H9 (cell line): ENCODE results near the gene PIRT. TPM values are rescaled to one million over a fixed set of nuclear protein-coding genes. Genes with fewer than 3 reads are reported as not detected.

Source experiments
- DNase-seq: peaks from one replicate; pipeline ENCODE4 v3.0.0-alpha.2; 2017
- H2AFZ ChIP-seq: one replicate; pipeline ENCODE4 v1.6.1; 2013; ENCODE audit warnings: mild to moderate bottlenecking, low read length, control low read depth, moderate library complexity
- H2AK5ac ChIP-seq: 2 replicates; pipeline ENCODE4 v1.6.1; 2013; ENCODE audit warnings: low read length, control low read depth, mixed read lengths; ENCODE audit not compliant: insufficient read length
- H2BK120ac ChIP-seq: one replicate; pipeline ENCODE4 v1.6.1; 2013; ENCODE audit warnings: low read depth, mild to moderate bottlenecking, low read length, control low read depth, inconsistent platforms; ENCODE audit not compliant: poor library complexity, severe bottlenecking
- H2BK12ac ChIP-seq: 2 replicates; pipeline ENCODE4 v1.6.1; 2013; ENCODE audit warnings: low read length, control low read depth, mixed read lengths, low read depth; ENCODE audit not compliant: insufficient read length
- H2BK15ac ChIP-seq: 2 replicates; pipeline ENCODE4 v1.6.1; 2013; ENCODE audit warnings: low read depth, low read length, control low read depth
- H2BK20ac ChIP-seq: one replicate; pipeline ENCODE4 v1.6.1; 2013; ENCODE audit warnings: low read depth, mild to moderate bottlenecking, low read length, control low read depth, inconsistent platforms; ENCODE audit not compliant: poor library complexity, severe bottlenecking
- H2BK5ac ChIP-seq: 2 replicates; pipeline ENCODE4 v1.6.1; 2013; ENCODE audit warnings: low read length, control low read depth, mixed read lengths; ENCODE audit not compliant: insufficient read length
- H3K14ac ChIP-seq: 2 replicates; pipeline ENCODE4 v1.6.1; 2013; ENCODE audit warnings: low read length, control low read depth; ENCODE audit not compliant: insufficient read depth
- H3K18ac ChIP-seq: 2 replicates; pipeline ENCODE4 v1.6.1; 2013; ENCODE audit warnings: low read depth, mild to moderate bottlenecking, mixed read lengths, low read length, control low read depth; ENCODE audit not compliant: insufficient read length
- H3K23ac ChIP-seq: 2 replicates; pipeline ENCODE4 v1.6.1; 2013; ENCODE audit warnings: low read length, control low read depth, mixed read lengths, low read depth; ENCODE audit not compliant: insufficient read length
- H3K23me2 ChIP-seq: 2 replicates; pipeline ENCODE4 v1.6.1; 2013; ENCODE audit warnings: low read depth, mild to moderate bottlenecking, mixed read lengths, low read length, control low read depth; ENCODE audit not compliant: insufficient read length, poor library complexity, severe bottlenecking
- H3K27ac ChIP-seq: 2 replicates; pipeline ENCODE4 v1.5.1; 2013; ENCODE audit warnings: low read length, control low read depth, mixed read lengths, low read depth; ENCODE audit not compliant: insufficient read length
- H3K27me3 ChIP-seq: 2 replicates; pipeline ENCODE4 v1.6.1; 2013; ENCODE audit warnings: low read length, control low read depth, inconsistent platforms; ENCODE audit not compliant: insufficient read depth
- H3K4ac ChIP-seq: 2 replicates; pipeline ENCODE4 v1.6.1; 2013; ENCODE audit warnings: low read depth, mild to moderate bottlenecking, control low read depth, inconsistent platforms, low read length, moderate library complexity
- H3K4me1 ChIP-seq: 2 replicates; pipeline ENCODE4 v1.6.1; 2013; ENCODE audit warnings: low read length, control low read depth, inconsistent platforms; ENCODE audit not compliant: insufficient read depth
- H3K4me2 ChIP-seq: 2 replicates; pipeline ENCODE4 v1.6.1; 2013; ENCODE audit warnings: low read length, control low read depth, mixed read lengths; ENCODE audit not compliant: insufficient read length, insufficient read depth
- H3K56ac ChIP-seq: 2 replicates; pipeline ENCODE4 v1.6.1; 2013; ENCODE audit warnings: low read depth, mild to moderate bottlenecking, mixed read lengths, low read length, control low read depth; ENCODE audit not compliant: insufficient read length
- H3K79me1 ChIP-seq: 2 replicates; pipeline ENCODE4 v1.6.1; 2013; ENCODE audit warnings: low read depth, mild to moderate bottlenecking, moderate library complexity, low read length, control low read depth, inconsistent platforms; ENCODE audit not compliant: insufficient read depth, poor library complexity, severe bottlenecking
- H3K79me2 ChIP-seq: 2 replicates; pipeline ENCODE4 v1.6.1; 2013; ENCODE audit warnings: low read length, control low read depth, inconsistent platforms; ENCODE audit not compliant: insufficient read depth
- H3K9ac ChIP-seq: 2 replicates; pipeline ENCODE4 v1.6.1; 2013; ENCODE audit warnings: low read length, control low read depth, mixed read lengths; ENCODE audit not compliant: insufficient read length; ENCODE audit errors: extremely low read depth
- H3K9me3 ChIP-seq: one replicate; pipeline ENCODE4 v1.6.1; 2013; ENCODE audit warnings: low read depth, low read length, inconsistent platforms; ENCODE audit not compliant: control insufficient read depth
- H3T11ph ChIP-seq: one replicate; pipeline ENCODE4 v1.6.1; 2013; ENCODE audit warnings: mild to moderate bottlenecking, low read length, control low read depth, inconsistent platforms
- H4K20me1 ChIP-seq: one replicate; pipeline ENCODE4 v1.6.1; 2013; ENCODE audit not compliant: control insufficient read depth, insufficient read length, insufficient read depth
- H4K5ac ChIP-seq: 2 replicates; pipeline ENCODE4 v1.6.1; 2013; ENCODE audit warnings: low read depth, mild to moderate bottlenecking, mixed read lengths, low read length, control low read depth; ENCODE audit not compliant: insufficient read length
- H4K8ac ChIP-seq: replicated peaks from 2 replicates; pipeline ENCODE4 v1.6.1; 2013; ENCODE audit warnings: low read length, control low read depth, mixed read lengths, low read depth; ENCODE audit not compliant: insufficient read length
- H4K91ac ChIP-seq: 2 replicates; pipeline ENCODE4 v1.6.1; 2013; ENCODE audit warnings: low read depth, mild to moderate bottlenecking, moderate library complexity, mixed read lengths, low read length, control low read depth; ENCODE audit not compliant: insufficient read length
- H3K27ac Mint-ChIP-seq, 3 experiments: 2 replicates in 2 of 3; 3 replicates in 1 of 3; pipeline ENCODE4 v1.8.0; 2020 to 2021; ENCODE audit warnings: mixed read lengths in 3 of 3, mild to moderate bottlenecking in 1 of 3, moderate library complexity in 1 of 3
- H3K27me3 Mint-ChIP-seq: 2 replicates; pipeline ENCODE4 v1.8.0; 2021; ENCODE audit warnings: low read depth, mild to moderate bottlenecking, moderate library complexity, mixed read lengths
- H3K36me3 Mint-ChIP-seq, 3 experiments: 2 replicates in 2 of 3; 3 replicates in 1 of 3; pipeline ENCODE4 v1.8.0; 2020 to 2021; ENCODE audit warnings: low read depth in 3 of 3, mixed read lengths in 3 of 3; ENCODE audit not compliant: insufficient read depth in 1 of 3
- H3K4me1 Mint-ChIP-seq, 2 experiments: 2 replicates each; pipeline ENCODE4 v1.8.0; 2020; ENCODE audit warnings: mixed read lengths in 2 of 2
- H3K4me3 Mint-ChIP-seq, 2 experiments: 2 replicates in 1 of 2; 3 replicates in 1 of 2; pipeline ENCODE4 v1.8.0; 2020 to 2021; ENCODE audit warnings: mild to moderate bottlenecking in 2 of 2, mixed read lengths in 2 of 2, moderate library complexity in 1 of 2
- H3K9me3 Mint-ChIP-seq, 2 experiments: 2 replicates in 1 of 2; 3 replicates in 1 of 2; pipeline ENCODE4 v1.8.0; 2020; ENCODE audit warnings: mild to moderate bottlenecking in 2 of 2, mixed read lengths in 2 of 2, moderate library complexity in 1 of 2
- CTCF ChIP-seq: fragments of 200-600 bp; sonication (generic); conservative IDR thresholded peaks from 3 replicates; pipeline ENCODE4 v1.8.0; 2021; ENCODE audit warnings: antibody characterized with exemption, mild to moderate bottlenecking
- WGBS: extraction: QIAGEN DNeasy Blood & Tissue Kit; methylation state at CpG from one replicate; pipeline ENCODE4 v1.1.7; 2013; ENCODE audit warnings: missing lambda C conversion rate, low lambda C conversion rate, mixed read lengths; ENCODE audit not compliant: insufficient read length; ENCODE audit errors: extremely low coverage; 5-methylcytosine and 5-hydroxymethylcytosine counted together
- total RNA-seq: library from RNA; stranded (reverse); gene quantifications from 2 replicates; pipeline ENCODE4 v1.2.1, GENCODE V29; 2021

Gene PIRT
- total RNA-seq, 1 experiment from 2014 or later: not detected

- no peak overlapping the region for H3K4me2 ChIP-seq
- H3K9ac ChIP-seq: no peak overlapping the region
- no peak overlapping the region for H3K23ac ChIP-seq
- H3K27ac Mint-ChIP-seq: no peak overlapping the region
- H2BK15ac ChIP-seq: no peak overlapping the region
- no peaks in the 10 kb centered on the region for H4K20me1 ChIP-seq
- H3K9me3 ChIP-seq: no peaks in the 10 kb centered on the region
- no peaks in the 10 kb centered on the region for H3K27me3 ChIP-seq
- H4K5ac ChIP-seq: no peak overlapping the region
- no peak overlapping the region for H3K56ac ChIP-seq
- no peak overlapping the region for H4K91ac ChIP-seq
- no peak overlapping the region for H2BK5ac ChIP-seq
- no peak overlapping the region for H2AK5ac ChIP-seq
- H3K79me1 ChIP-seq: no peaks in the 10 kb centered on the region
- H3T11ph ChIP-seq: no peak overlapping the region
- H3K4me3 Mint-ChIP-seq: no peak overlapping the region
- no peaks in the 10 kb centered on the region for H3K4me1 ChIP-seq
- no peaks in the 10 kb centered on the region for H3K79me2 ChIP-seq
- H2BK120ac ChIP-seq: no peak overlapping the region
- peaks cover 2 to 4% of the 10 kb centered on the region in 2 experiments; a peak in 3 of 4 replicates for H3K4me1 Mint-ChIP-seq
- no peak overlapping the region for H3K4ac ChIP-seq
- no peak overlapping the region for H2BK20ac ChIP-seq
- H2AFZ ChIP-seq: no peak overlapping the region
- no peaks in the 10 kb centered on the region for H3K23me2 ChIP-seq
- no peaks in the 10 kb centered on the region for H3K9me3 Mint-ChIP-seq
- peak; percentile 84 for DNase-seq
- no peak overlapping the region for H3K27ac ChIP-seq
- no peak overlapping the region for H2BK12ac ChIP-seq
- no peak overlapping the region for H4K8ac ChIP-seq
- no peaks in the 10 kb centered on the region for H3K36me3 Mint-ChIP-seq
- no CpG with 5 or more reads among the region's 7 CpGs for WGBS
- peak; percentile 91 for TF ChIP-seq CTCF
- peaks cover 2% of the 10 kb centered on the region for H3K27me3 Mint-ChIP-seq
- no peak overlapping the region for H3K14ac ChIP-seq
- H3K18ac ChIP-seq: no peak overlapping the region
These were observed 38.2 kb upstream of the PIRT start for GRCh38 chr17:10875984-10876555.
